Ectodermal cell (in vitro differentiated cells): ENCODE measurements around the gene RPN1.

ENCODE experiments used
- H3K27ac ChIP-seq: 2 replicates; pipeline ENCODE4 v1.7.0; 2013; ENCODE audit warnings: mild to moderate bottlenecking, low read depth, low read length; ENCODE audit not compliant: insufficient read depth, poor library complexity, severe bottlenecking
- H3K27me3 ChIP-seq: 2 replicates; pipeline ENCODE4 v1.7.0; 2013; ENCODE audit warnings: mild to moderate bottlenecking, low read length; ENCODE audit not compliant: insufficient read depth, control insufficient read depth, poor library complexity, severe bottlenecking
- H3K36me3 ChIP-seq: one replicate; pipeline ENCODE4 v1.7.0; 2013; ENCODE audit warnings: low read length; ENCODE audit not compliant: control insufficient read depth, insufficient read depth
- H3K4me1 ChIP-seq: one replicate; pipeline ENCODE4 v1.7.0; 2013; ENCODE audit warnings: low read length; ENCODE audit not compliant: control insufficient read depth, insufficient read depth
- H3K4me3 ChIP-seq: 2 replicates; pipeline ENCODE4 v1.7.0; 2013; ENCODE audit warnings: low read depth, low read length, control low read depth; ENCODE audit not compliant: insufficient read depth
- H3K9me3 ChIP-seq: 2 replicates; pipeline ENCODE4 v1.7.0; 2013; ENCODE audit warnings: mild to moderate bottlenecking, low read length, moderate library complexity; ENCODE audit not compliant: control insufficient read depth
- WGBS, 2 experiments: methylation state at CpG; one replicate each; pipeline ENCODE4 v1.1.7; 2013; ENCODE audit warnings: missing lambda C conversion rate in 2 of 2; 5-methylcytosine and 5-hydroxymethylcytosine counted together

Gene RPN1

GRCh38 chr3:128621931-128622330 lies 28.7 kb downstream of the RPN1 start:
- H3K36me3 ChIP-seq: peaks cover 54% of the 10 kb centered on the region
- H3K9me3 ChIP-seq: no peaks in the 10 kb centered on the region
- 94 to 98% methylated on average over 9 of the region's 9 CpGs for WGBS, 2 experiments
- peaks cover 3% of the 10 kb centered on the region for H3K4me1 ChIP-seq
- no peak overlapping the region for H3K4me3 ChIP-seq
- H3K27ac ChIP-seq: no peak overlapping the region
- H3K27me3 ChIP-seq: no peaks in the 10 kb centered on the region

GRCh38 chr3:128621234-128621633 lies 29.4 kb downstream of the RPN1 start:
- H3K9me3 ChIP-seq: no peaks in the 10 kb centered on the region
- WGBS, 2 experiments: 92 to 93% methylated on average over 6 of the region's 6 CpGs
- no peak overlapping the region for H3K27ac ChIP-seq
- H3K4me3 ChIP-seq: no peak overlapping the region
- peaks cover 3% of the 10 kb centered on the region for H3K4me1 ChIP-seq
- peaks cover 48% of the 10 kb centered on the region for H3K36me3 ChIP-seq
- H3K27me3 ChIP-seq: no peaks in the 10 kb centered on the region

DNA sequence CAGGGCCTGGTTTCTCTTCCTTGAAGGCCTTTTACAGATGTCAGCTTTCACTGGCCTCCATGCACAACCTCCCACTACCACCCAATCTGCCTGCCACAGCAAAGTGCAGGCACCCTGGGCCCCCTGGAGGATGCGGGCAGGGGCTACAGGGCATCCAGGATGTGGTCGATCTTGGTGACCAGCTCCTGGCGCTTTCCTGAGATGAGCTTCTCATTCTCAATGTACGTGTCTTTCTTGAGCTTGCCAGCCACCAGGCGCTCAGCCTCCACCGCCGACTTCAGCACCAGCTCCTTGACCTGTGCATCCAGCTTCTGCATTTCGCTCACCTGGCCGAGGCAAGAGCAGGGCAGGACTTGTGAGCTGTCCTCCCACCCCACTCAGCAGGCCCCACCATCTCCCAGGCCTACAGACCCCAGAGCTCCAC lies 30.3 kb downstream of the RPN1 start:
- Histone ChIP-seq H3K36me3 (peaks cover 39% of the 10 kb centered on the region), H3K27me3 (no peaks in the 10 kb centered on the region), H3K9me3 (no peaks in the 10 kb centered on the region), H3K4me1 (peaks cover 3% of the 10 kb centered on the region), H3K4me3 (no peak overlapping the region), H3K27ac (no peak overlapping the region)
- 94 to 97% methylated on average over 9 of the region's 9 CpGs for WGBS, 2 experiments

DNA sequence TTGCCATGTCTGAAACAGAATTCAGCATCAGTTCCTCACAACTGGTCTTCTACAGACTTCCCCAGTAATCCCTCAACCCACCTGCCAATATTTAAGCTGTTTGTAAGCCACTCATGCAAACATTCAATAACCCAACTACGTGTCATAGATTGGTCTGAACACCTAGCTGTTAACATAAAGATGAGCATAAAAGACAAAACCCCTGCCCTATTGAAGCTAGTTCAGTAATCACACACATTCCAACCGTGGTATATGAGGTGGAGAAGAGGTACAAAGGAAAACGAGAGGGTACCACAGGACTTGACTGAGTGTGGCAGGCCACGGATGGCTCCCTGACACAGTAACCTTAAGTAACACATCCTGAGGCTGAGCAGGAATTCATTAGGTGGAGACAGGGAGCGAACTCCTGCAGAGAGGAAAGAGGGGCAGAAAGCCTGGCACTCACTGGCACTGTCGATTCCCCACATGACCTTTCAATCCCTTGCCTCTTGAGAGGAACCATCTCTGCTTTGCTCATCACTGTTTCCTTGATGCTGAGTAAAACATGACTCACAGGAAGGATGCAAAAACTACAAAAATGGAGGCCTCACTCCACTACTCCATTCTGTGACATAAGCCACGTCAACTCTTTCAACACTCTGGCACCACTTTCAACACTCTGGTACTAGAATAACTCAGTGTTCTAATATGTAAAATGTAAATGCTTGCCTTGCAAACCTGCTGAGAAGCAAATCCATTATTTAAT lies 31.3 kb downstream of the RPN1 start:
- Histone ChIP-seq H3K4me1 (peaks cover 3% of the 10 kb centered on the region), H3K9me3 (no peaks in the 10 kb centered on the region), H3K36me3 (peaks cover 33% of the 10 kb centered on the region), H3K27ac (no peak overlapping the region), H3K4me3 (no peak overlapping the region), H3K27me3 (no peaks in the 10 kb centered on the region)
- 89 to 90% methylated on average over 7 of the region's 7 CpGs for WGBS, 2 experiments

GRCh38 chr3:128618398-128618726 lies 32.3 kb downstream of the RPN1 start:
- H3K27me3 ChIP-seq: no peaks in the 10 kb centered on the region
- peaks cover 33% of the 10 kb centered on the region for H3K36me3 ChIP-seq
- no peak overlapping the region for H3K27ac ChIP-seq
- no peaks in the 10 kb centered on the region for H3K9me3 ChIP-seq
- WGBS, 2 experiments: 68 to 72% methylated on average over 5 of the region's 5 CpGs
- peak overlapping the region; percentile 74 for H3K4me3 ChIP-seq
- H3K4me1 ChIP-seq: peaks cover 3% of the 10 kb centered on the region

- Histone ChIP-seq H3K27me3 (no peaks in the 10 kb centered on the region), H3K4me3 (peak overlapping the region; percentile 74), H3K9me3 (no peaks in the 10 kb centered on the region), H3K4me1 (peaks cover 3% of the 10 kb centered on the region), H3K36me3 (peaks cover 29% of the 10 kb centered on the region), H3K27ac (no peak overlapping the region)
- 9 to 11% methylated on average over 61 of the region's 61 CpGs for WGBS, 2 experiments
Observed at GRCh38 chr3:128617557-128618397, 32.8 kb downstream of the RPN1 start.

GRCh38 chr3:128617270-128617556 lies 33.4 kb downstream of the RPN1 start:
- Histone ChIP-seq H3K36me3 (peaks cover 25% of the 10 kb centered on the region), H3K27ac (no peak overlapping the region), H3K9me3 (no peaks in the 10 kb centered on the region), H3K27me3 (no peaks in the 10 kb centered on the region), H3K4me3 (peak overlapping the region; percentile 74), H3K4me1 (peaks cover 3% of the 10 kb centered on the region)
- WGBS, 2 experiments: 89 to 91% methylated on average over 9 of the region's 9 CpGs

DNA sequence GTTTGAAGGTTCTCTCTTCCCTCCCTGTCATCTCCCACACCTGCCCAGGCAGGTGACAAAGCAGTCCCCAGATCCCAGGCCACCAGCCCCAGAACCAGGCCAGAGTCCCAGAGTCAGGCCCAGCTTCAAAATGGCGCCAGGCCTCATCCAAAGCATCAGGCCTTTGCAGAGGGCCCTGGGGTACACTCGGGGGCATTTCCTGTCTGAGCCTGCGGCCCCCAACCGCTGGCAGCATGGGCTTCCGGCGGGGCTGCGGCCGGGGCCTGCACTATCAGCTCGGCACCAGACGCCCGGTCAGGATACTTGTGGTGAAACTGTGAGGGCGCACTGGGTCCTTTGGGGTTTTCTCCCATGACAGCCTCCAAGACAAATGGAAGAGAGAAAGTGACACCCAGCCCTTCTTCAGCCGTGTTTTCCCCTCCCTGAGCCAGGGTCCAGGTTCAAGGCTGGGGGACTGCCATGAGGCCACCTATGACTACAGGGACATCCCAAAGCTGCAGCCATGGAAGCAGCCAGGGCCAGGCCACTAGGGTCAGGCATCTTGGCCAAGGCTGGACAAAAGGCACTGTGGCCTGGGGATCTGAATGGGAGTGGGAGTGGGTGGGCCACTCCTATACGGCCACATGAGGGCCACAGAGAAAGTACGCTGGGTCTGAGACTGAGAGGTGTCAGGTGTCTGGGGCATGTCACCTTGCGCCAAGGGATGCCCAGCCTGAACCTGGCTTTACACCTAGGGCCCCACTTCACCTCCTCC lies 33.9 kb downstream of the RPN1 start:
- no peaks in the 10 kb centered on the region for H3K9me3 ChIP-seq
- no peaks in the 10 kb centered on the region for H3K27me3 ChIP-seq
- H3K4me3 ChIP-seq: no peak overlapping the region
- H3K27ac ChIP-seq: no peak overlapping the region
- peaks cover 20% of the 10 kb centered on the region for H3K36me3 ChIP-seq
- WGBS, 2 experiments: 96 to 98% methylated on average over 16 of the region's 16 CpGs
- H3K4me1 ChIP-seq: peaks cover 3% of the 10 kb centered on the region

- WGBS, 2 experiments: 96 to 100% methylated on average over 1 of the region's 1 CpG
- Histone ChIP-seq H3K27ac (no peak overlapping the region), H3K4me3 (no peak overlapping the region), H3K4me1 (peaks cover 3% of the 10 kb centered on the region), H3K36me3 (no peaks in the 10 kb centered on the region), H3K27me3 (no peaks in the 10 kb centered on the region), H3K9me3 (no peaks in the 10 kb centered on the region)
Observed at GRCh38 chr3:128614076-128614475, 36.5 kb downstream of the RPN1 start.
